Transverse colon (tissue), 4 donors: Measurements from ENCODE around the gene CEP192. TPM values are rescaled to one million over a fixed set of nuclear protein-coding genes. Genes with fewer than 3 reads are reported as not detected.

ENCODE experiments used
- DNase-seq: peaks from one replicate; pipeline ENCODE4 v3.0.0-alpha.2; 2019
- H3K27ac ChIP-seq, 4 donors: fragments of 200-600 bp; sonication (generic); 2 replicates each; pipeline ENCODE4 v1.5.1; 2016 to 2018; ENCODE audit warnings: inconsistent platforms in 4 of 4
- H3K27me3 ChIP-seq: fragments of 200-600 bp; sonication (generic); 2 replicates; pipeline ENCODE4 v1.5.1; 2017; ENCODE audit warnings: inconsistent platforms
- H3K36me3 ChIP-seq, 4 donors: fragments of 200-600 bp; sonication (generic); 2 replicates each; pipeline ENCODE4 v1.5.1; 2017 to 2019; ENCODE audit warnings: inconsistent platforms in 4 of 4
- H3K4me1 ChIP-seq, 4 donors: fragments of 200-600 bp; sonication (generic); 2 replicates each; pipeline ENCODE4 v1.5.1; 2017 to 2020; ENCODE audit warnings: inconsistent platforms in 4 of 4
- H3K4me3 ChIP-seq, 4 donors: fragments of 200-600 bp; sonication (generic); 1 replicate in 1 of 4; 2 replicates in 3 of 4; pipeline versions ENCODE4 v1.5.1 to v1.6.1; 2017 to 2019; ENCODE audit warnings: inconsistent platforms in 4 of 4
- H3K9me3 ChIP-seq, 2 donors: fragments of 200-600 bp; sonication (generic); 2 replicates each; pipeline ENCODE4 v1.5.1; 2017 to 2019; ENCODE audit warnings: inconsistent platforms in 2 of 2
- CTCF ChIP-seq, 5 experiments: fragments of 200-600 bp in 3 of 5; fragments of 450-650 bp in 2 of 5; sonication (generic) in 3 of 5; IDR thresholded peaks; 1 replicate in 2 of 5; 2 replicates in 3 of 5; pipeline ENCODE4 v1.5.1; 2016 to 2017; ENCODE audit warnings: antibody characterized with exemption in 5 of 5, inconsistent platforms in 3 of 5, mild to moderate bottlenecking in 2 of 5, moderate library complexity in 1 of 5
- EP300 ChIP-seq: sonication (generic); formaldehyde crosslinking; IDR thresholded peaks from one replicate; pipeline ENCODE4 v1.6.1; 2017; ENCODE audit warnings: antibody characterized with exemption, low read depth
- POLR2A ChIP-seq: fragments of 450-650 bp; IDR thresholded peaks from one replicate; pipeline ENCODE4 v1.6.1; 2016; ENCODE audit warnings: antibody characterized with exemption, mild to moderate bottlenecking, moderate library complexity
- POLR2AphosphoS5 ChIP-seq, 3 donors: sonication (generic); formaldehyde crosslinking; IDR thresholded peaks; one replicate each; pipeline ENCODE4 v1.6.1; 2016; ENCODE audit warnings: antibody characterized with exemption in 3 of 3
- WGBS, 2 donors: methylation state at CpG; one replicate each; pipeline ENCODE4 v1.1.5; 2018; ENCODE audit warnings: low coverage in 1 of 2; 5-methylcytosine and 5-hydroxymethylcytosine counted together
- in situ Hi-C, 4 donors: fragments of 200-750 bp; cut with MboI; loops; one replicate each; pipeline versions ENCODE4 v1.15.0 to v1.15.1; 2017; ENCODE audit warnings: low sequenced_read_pairs in 3 of 4, low pct_ligation_motif_present in 1 of 4, low pct_unique_long_range_greater_than_20kb in 1 of 4
- intact Hi-C: fragments of 100-400 bp; cut with DNase I; formaldehyde crosslinking; loops from one replicate; pipeline ENCODE4 v1.15.1; 2023; ENCODE audit warnings: low total_unique reads
- total RNA-seq, 4 donors: library from RNA; depleted of rRNA; stranded (reverse); fragments of >200 nt; gene quantifications; one replicate each; pipeline ENCODE4 v1.1.0, GENCODE V29; 2016

CEP192 gene
- total RNA-seq, 4 donors from 2014 or later, result 21.3 to 40.0 (median 34.1) TPM

- H3K27ac ChIP-seq, result no peak overlapping the region
- TF ChIP-seq POLR2AphosphoS5 (IDR thresholded peaks at IDR 0.05) (no peak), POLR2A (no peak), EP300 (no peak), CTCF (IDR thresholded peaks at IDR 0.05) (no peak)
- H3K9me3 ChIP-seq, result peaks cover 10 to 13% of the 10 kb centered on the region in 2 donors
- H3K4me3 ChIP-seq, result no peak overlapping the region
- DNase-seq, result no peak
- in situ Hi-C loops (loop anchor here in 2 of 4 donors (25.0 kb wide), 2 partner anchors 114 to 414 kb away; no protein-coding TSS in a partner anchor), intact Hi-C loops (no loop called here)
- WGBS, 2 donors, result 88 to 90% methylated on average over 4 to 5 of the region's 5 CpGs
- H3K27me3 ChIP-seq, result no peaks in the 10 kb centered on the region
- H3K4me1 ChIP-seq, result no peaks in the 10 kb centered on the region
- H3K36me3 ChIP-seq, result no peaks in the 10 kb centered on the region
Observed at GRCh38 chr18:13151656-13152055, 160.5 kb downstream of the CEP192 start.

GRCh38 chr18:13158428-13158827 is 167.3 kb downstream of the CEP192 start:
- peaks cover 21 to 24% of the 10 kb centered on the region in 2 donors for H3K9me3 ChIP-seq
- intact Hi-C loops (no loop called here), in situ Hi-C loops (loop anchor here in 2 of 4 donors (25.0 kb wide), 2 partner anchors 121 to 421 kb away; no protein-coding TSS in a partner anchor)
- no peak for TF ChIP-seq EP300
- no peak for TF ChIP-seq POLR2A
- TF ChIP-seq POLR2AphosphoS5 (IDR thresholded peaks at IDR 0.05), result no peak
- no peak for TF ChIP-seq CTCF (IDR thresholded peaks at IDR 0.05)
- no peak overlapping the region for H3K4me3 ChIP-seq
- 78 to 96% methylated on average over 1 of the region's 1 CpG for WGBS, 2 donors
- no peak for DNase-seq
- H3K4me1 ChIP-seq, result no peaks in the 10 kb centered on the region
- H3K27ac ChIP-seq, result no peak overlapping the region
- H3K36me3 ChIP-seq, result no peaks in the 10 kb centered on the region
- no peaks in the 10 kb centered on the region for H3K27me3 ChIP-seq

GRCh38 chr18:13159579-13159978 is 168.4 kb downstream of the CEP192 start:
- Histone ChIP-seq H3K4me1 (no peaks in the 10 kb centered on the region), H3K27ac (no peak overlapping the region), H3K4me3 (no peak overlapping the region), H3K9me3 (peaks cover 21 to 24% of the 10 kb centered on the region in 2 donors), H3K27me3 (no peaks in the 10 kb centered on the region), H3K36me3 (no peaks in the 10 kb centered on the region)
- WGBS, 2 donors, result 29 to 49% methylated on average over 4 to 5 of the region's 5 CpGs
- intact Hi-C loops, result no loop called here
- in situ Hi-C loops, result loop anchor here in 2 of 4 donors (25.0 kb wide), 2 partner anchors 122 to 422 kb away; no protein-coding TSS in a partner anchor
- TF ChIP-seq CTCF (IDR thresholded peaks at IDR 0.05) (peak; percentile 71 to 83 (median 78)), POLR2AphosphoS5 (IDR thresholded peaks at IDR 0.05) (no peak)
- no peak for DNase-seq

GRCh38 chr18:13161276-13161899 is 170.2 kb downstream of the CEP192 start:
- no peaks in the 10 kb centered on the region for H3K4me1 ChIP-seq
- in situ Hi-C loops (loop anchor here in 2 of 4 donors (10.0 to 25.0 kb wide), 3 partner anchors 57 to 424 kb away; no protein-coding TSS in a partner anchor), intact Hi-C loops (no loop called here)
- H3K27me3 ChIP-seq, result no peaks in the 10 kb centered on the region
- TF ChIP-seq CTCF (IDR thresholded peaks at IDR 0.05), result no peak
- no peak for TF ChIP-seq POLR2AphosphoS5 (IDR thresholded peaks at IDR 0.05)
- TF ChIP-seq POLR2A, result no peak
- TF ChIP-seq EP300, result no peak
- no peak overlapping the region for H3K4me3 ChIP-seq
- no peak for DNase-seq
- no peak overlapping the region for H3K27ac ChIP-seq
- 84% methylated on average over 16 of the region's 16 CpGs; no CpG with 5 or more reads in 1 of the 2 donors for WGBS, 2 donors
- peaks cover 12 to 14% of the 10 kb centered on the region in 2 donors for H3K9me3 ChIP-seq
- no peaks in the 10 kb centered on the region for H3K36me3 ChIP-seq
